ENCODE data around the gene ARSA. TPM values are rescaled to one million over a fixed set of nuclear protein-coding genes. Genes with fewer than 3 reads are reported as not detected.

ARSA gene
- total and polyA plus RNA-seq, 4 donors: 6.8 to 28.0 (median 15.8) TPM

- no peak overlapping the region for H3K9ac ChIP-seq (ENCODE audit: low read depth in 1 of 2, low read length in 2 of 2)
- peaks cover 0 to 14% (median 5%) of the 10 kb centered on the region in 4 donors for H3K4me1 ChIP-seq (ENCODE audit: control insufficient read depth in 4 of 4, insufficient read depth in 4 of 4, low read length in 3 of 4)
- no peaks in the 10 kb centered on the region for H3K27me3 ChIP-seq (ENCODE audit: control insufficient read depth in 4 of 4, insufficient read depth in 4 of 4, low read length in 3 of 4)
- no peaks in the 10 kb centered on the region for H3K9me3 ChIP-seq (ENCODE audit: control insufficient read depth in 4 of 4, low read length in 3 of 4)
- no peak overlapping the region for H3K4me3 ChIP-seq (ENCODE audit: low read depth in 1 of 3, low read length in 3 of 3)
- H3K36me3 ChIP-seq (ENCODE audit: control insufficient read depth in 4 of 4, insufficient read depth in 3 of 4, low read depth in 1 of 4, low read length in 3 of 4): no peaks in the 10 kb centered on the region
- DNase-seq (ENCODE audit: low spot score): peak; percentile 29
- TF ChIP-seq RXRA (IDR thresholded peaks at IDR 0.05): no peak
- TF ChIP-seq NR2F2 (IDR thresholded peaks at IDR 0.05): no peak
- H3K27ac ChIP-seq (ENCODE audit: low read depth in 1 of 2, low read length in 2 of 2): no peak overlapping the region
- 74% methylated on average over 10 of the region's 10 CpGs for WGBS
Measured at GRCh38 chr22:50676661-50677492, 48.9 kb upstream of the ARSA start.

GRCh38 chr22:50676180-50676636 lies 48.3 kb upstream of the ARSA start:
- TF ChIP-seq FOXA1 (IDR thresholded peaks at IDR 0.05): no peak
- no peak for TF ChIP-seq YY1 (IDR thresholded peaks at IDR 0.05)
- no peak for TF ChIP-seq MAX (IDR thresholded peaks at IDR 0.05)
- TF ChIP-seq, protein P1, sequence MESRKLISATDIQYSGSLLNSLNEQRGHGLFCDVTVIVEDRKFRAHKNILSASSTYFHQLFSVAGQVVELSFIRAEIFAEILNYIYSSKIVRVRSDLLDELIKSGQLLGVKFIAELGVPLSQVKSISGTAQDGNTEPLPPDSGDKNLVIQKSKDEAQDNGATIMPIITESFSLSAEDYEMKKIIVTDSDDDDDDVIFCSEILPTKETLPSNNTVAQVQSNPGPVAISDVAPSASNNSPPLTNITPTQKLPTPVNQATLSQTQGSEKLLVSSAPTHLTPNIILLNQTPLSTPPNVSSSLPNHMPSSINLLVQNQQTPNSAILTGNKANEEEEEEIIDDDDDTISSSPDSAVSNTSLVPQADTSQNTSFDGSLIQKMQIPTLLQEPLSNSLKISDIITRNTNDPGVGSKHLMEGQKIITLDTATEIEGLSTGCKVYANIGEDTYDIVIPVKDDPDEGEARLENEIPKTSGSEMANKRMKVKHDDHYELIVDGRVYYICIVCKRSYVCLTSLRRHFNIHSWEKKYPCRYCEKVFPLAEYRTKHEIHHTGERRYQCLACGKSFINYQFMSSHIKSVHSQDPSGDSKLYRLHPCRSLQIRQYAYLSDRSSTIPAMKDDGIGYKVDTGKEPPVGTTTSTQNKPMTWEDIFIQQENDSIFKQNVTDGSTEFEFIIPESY (IDR thresholded peaks at IDR 0.05): no peak
- no peak for TF ChIP-seq FOXA2 (IDR thresholded peaks at IDR 0.05)
- TF ChIP-seq ATF3 (IDR thresholded peaks at IDR 0.05): no peak
- TF ChIP-seq JUND (IDR thresholded peaks at IDR 0.05): no peak
- Histone ChIP-seq H3K9ac (ENCODE audit: low read depth in 1 of 2, low read length in 2 of 2) (no peak overlapping the region), H3K36me3 (ENCODE audit: control insufficient read depth in 4 of 4, insufficient read depth in 3 of 4, low read depth in 1 of 4, low read length in 3 of 4) (no peaks in the 10 kb centered on the region), H3K4me3 (ENCODE audit: low read depth in 1 of 3, low read length in 3 of 3) (no peak overlapping the region), H3K27me3 (ENCODE audit: control insufficient read depth in 4 of 4, insufficient read depth in 4 of 4, low read length in 3 of 4) (no peaks in the 10 kb centered on the region), H3K27ac (ENCODE audit: low read depth in 1 of 2, low read length in 2 of 2) (no peak overlapping the region), H3K4me1 (ENCODE audit: control insufficient read depth in 4 of 4, insufficient read depth in 4 of 4, low read length in 3 of 4) (peaks cover 0 to 14% (median 5%) of the 10 kb centered on the region in 4 donors), H3K9me3 (ENCODE audit: control insufficient read depth in 4 of 4, low read length in 3 of 4) (no peaks in the 10 kb centered on the region)
- 85% methylated on average over 14 of the region's 14 CpGs for WGBS
- DNase-seq (ENCODE audit: low spot score): no peak

DNA sequence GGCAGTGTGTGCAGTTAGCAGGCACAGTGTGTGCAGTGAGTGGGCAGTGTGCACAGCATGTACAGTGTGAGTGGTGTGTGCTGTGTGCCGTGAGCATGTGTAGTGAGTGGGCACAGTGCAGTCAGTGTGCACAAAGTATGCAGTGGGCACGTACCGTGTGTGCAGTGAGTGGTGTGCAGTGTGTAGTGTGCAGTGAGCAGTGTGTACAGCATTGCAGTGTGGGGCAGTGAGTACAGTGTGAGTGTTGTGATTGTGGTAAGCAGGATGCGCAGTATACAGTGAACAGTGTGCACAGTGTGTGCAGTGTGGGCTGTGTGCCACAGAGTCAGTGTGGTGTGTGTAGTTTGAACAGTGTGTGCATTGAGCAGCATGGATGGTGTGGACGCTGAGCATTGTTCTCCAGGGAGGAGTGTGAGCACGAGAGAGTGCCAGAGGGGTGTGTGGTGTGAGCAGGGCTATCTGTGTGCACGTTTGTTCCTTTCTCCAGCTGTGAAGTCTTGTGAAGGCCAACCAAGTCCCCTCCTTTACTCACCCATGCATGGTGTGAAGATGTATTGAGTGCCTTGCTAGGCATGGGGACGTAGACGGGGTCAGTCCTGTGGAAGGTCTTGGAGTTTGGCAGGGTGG lies 47.7 kb upstream of the ARSA start:
- Histone ChIP-seq H3K36me3 (ENCODE audit: control insufficient read depth in 4 of 4, insufficient read depth in 3 of 4, low read depth in 1 of 4, low read length in 3 of 4) (no peaks in the 10 kb centered on the region), H3K27me3 (ENCODE audit: control insufficient read depth in 4 of 4, insufficient read depth in 4 of 4, low read length in 3 of 4) (no peaks in the 10 kb centered on the region), H3K9ac (ENCODE audit: low read depth in 1 of 2, low read length in 2 of 2) (no peak overlapping the region), H3K4me3 (ENCODE audit: low read depth in 1 of 3, low read length in 3 of 3) (peak overlapping the region in 2 of 3 donors; percentile 28 to 56), H3K27ac (ENCODE audit: low read depth in 1 of 2, low read length in 2 of 2) (no peak overlapping the region), H3K9me3 (ENCODE audit: control insufficient read depth in 4 of 4, low read length in 3 of 4) (no peaks in the 10 kb centered on the region), H3K4me1 (ENCODE audit: control insufficient read depth in 4 of 4, insufficient read depth in 4 of 4, low read length in 3 of 4) (peaks cover 0 to 14% (median 5%) of the 10 kb centered on the region in 4 donors)
- DNase-seq (ENCODE audit: low spot score): no peak
- TF ChIP-seq TAF1 (conservative IDR thresholded peaks at IDR 0.05) (no peak), FOXA2 (IDR thresholded peaks at IDR 0.05) (no peak), MAX (IDR thresholded peaks at IDR 0.05) (no peak), FOXA1 (IDR thresholded peaks at IDR 0.05) (no peak), ATF3 (IDR thresholded peaks at IDR 0.05) (no peak), REST (IDR thresholded peaks at IDR 0.05) (no peak), HNF4A (conservative IDR thresholded peaks at IDR 0.05) (no peak), HNF4G (IDR thresholded peaks at IDR 0.05) (no peak), RXRA (IDR thresholded peaks at IDR 0.05) (no peak), SP1 (IDR thresholded peaks at IDR 0.05) (no peak), RAD21 (IDR thresholded peaks at IDR 0.05) (no peak), NR2F2 (IDR thresholded peaks at IDR 0.05) (no peak), JUND (IDR thresholded peaks at IDR 0.05) (no peak), YY1 (IDR thresholded peaks at IDR 0.05) (no peak), EGR1 (IDR thresholded peaks at IDR 0.05; ENCODE audit: low read depth in 2 of 2) (no peak)
- TF ChIP-seq, protein P1 (IDR thresholded peaks at IDR 0.05): no peak
- 77% methylated on average over 9 of the region's 9 CpGs for WGBS
